WTC11 (cell line): ENCODE data around the gene MUC12. TPM values are rescaled to one million over a fixed set of nuclear protein-coding genes. Genes with fewer than 3 reads are reported as not detected.

ENCODE experiments used
- ARID4B ChIP-seq: sonication (generic); formaldehyde crosslinking; IDR thresholded peaks from 2 replicates; pipeline ENCODE4 v1.8.0; 2023; ENCODE audit warnings: missing genetic modification reagents, mild to moderate bottlenecking, borderline replicate concordance
- CTCF ChIP-seq: fragments of 200-600 bp; IDR thresholded peaks from 2 replicates; pipeline ENCODE4 v1.8.0; 2022; ENCODE audit warnings: antibody characterized with exemption
- FOXJ3 ChIP-seq: sonication (generic); formaldehyde crosslinking; IDR thresholded peaks from 2 replicates; pipeline ENCODE4 v1.9.0; 2021; ENCODE audit warnings: missing genetic modification reagents, mild to moderate bottlenecking, borderline replicate concordance
- FOXP4 ChIP-seq: sonication (generic); formaldehyde crosslinking; IDR thresholded peaks from 2 replicates; pipeline ENCODE4 v1.8.0; 2022; ENCODE audit warnings: mild to moderate bottlenecking, missing genetic modification reagents
- HMGA2 ChIP-seq: fragments of 250-450 bp; sonication (Bioruptor Pico); IDR thresholded peaks from 2 replicates; pipeline ENCODE4 v1.4.0; 2021; ENCODE audit warnings: mild to moderate bottlenecking, moderate library complexity
- IRF1 ChIP-seq: sonication (generic); formaldehyde crosslinking; IDR thresholded peaks from 2 replicates; pipeline ENCODE4 v1.8.0; 2023; ENCODE audit warnings: missing genetic modification reagents
- MLX ChIP-seq: sonication (generic); formaldehyde crosslinking; IDR thresholded peaks from 2 replicates; pipeline ENCODE4 v1.8.1; 2023; ENCODE audit warnings: mild to moderate bottlenecking, missing genetic modification reagents, moderate library complexity
- NFYB ChIP-seq: sonication (generic); formaldehyde crosslinking; conservative IDR thresholded peaks from 2 replicates; pipeline ENCODE4 v1.8.0; 2022; ENCODE audit warnings: low read depth, missing genetic modification reagents
- NR1H2 ChIP-seq: sonication (generic); formaldehyde crosslinking; IDR thresholded peaks from 2 replicates; pipeline ENCODE4 v1.9.0; 2021; ENCODE audit warnings: mild to moderate bottlenecking, moderate library complexity, missing genetic modification reagents
- PREB ChIP-seq: sonication (generic); formaldehyde crosslinking; IDR thresholded peaks from 2 replicates; pipeline ENCODE4 v1.8.1; 2022; ENCODE audit warnings: mild to moderate bottlenecking, missing genetic modification reagents, moderate library complexity, borderline replicate concordance
- SMAD3 ChIP-seq: sonication (generic); formaldehyde crosslinking; IDR thresholded peaks from 2 replicates; pipeline ENCODE4 v1.8.0; 2022; ENCODE audit warnings: missing genetic modification reagents, mild to moderate bottlenecking, borderline replicate concordance
- SP1 ChIP-seq: sonication (generic); formaldehyde crosslinking; conservative IDR thresholded peaks from 2 replicates; pipeline ENCODE4 v1.8.1; 2022; ENCODE audit warnings: missing genetic modification reagents
- STAT6 ChIP-seq: sonication (generic); formaldehyde crosslinking; conservative IDR thresholded peaks from 2 replicates; pipeline ENCODE4 v1.8.1; 2023; ENCODE audit warnings: mild to moderate bottlenecking, low read depth, missing genetic modification reagents, moderate library complexity
- TP53 ChIP-seq: sonication (generic); formaldehyde crosslinking; IDR thresholded peaks from 2 replicates; pipeline ENCODE4 v1.8.1; 2023; ENCODE audit warnings: mild to moderate bottlenecking, missing genetic modification reagents
- ZBTB43 ChIP-seq: sonication (generic); formaldehyde crosslinking; IDR thresholded peaks from 2 replicates; pipeline ENCODE4 v1.8.1; 2023; ENCODE audit warnings: mild to moderate bottlenecking, missing genetic modification reagents
- ZNF138 ChIP-seq: sonication (generic); formaldehyde crosslinking; conservative IDR thresholded peaks from 2 replicates; pipeline ENCODE4 v1.8.1; 2022; ENCODE audit warnings: mild to moderate bottlenecking, moderate library complexity, missing genetic modification reagents
- ZNF232 ChIP-seq: sonication (generic); formaldehyde crosslinking; IDR thresholded peaks from 2 replicates; pipeline ENCODE4 v1.8.0; 2022; ENCODE audit warnings: mild to moderate bottlenecking, missing genetic modification reagents
- ZNF263 ChIP-seq: sonication (generic); formaldehyde crosslinking; IDR thresholded peaks from 2 replicates; pipeline ENCODE4 v1.8.1; 2022; ENCODE audit warnings: low read depth, mild to moderate bottlenecking, moderate library complexity, missing genetic modification reagents
- ZNF425 ChIP-seq: fragments of 250-450 bp; sonication (Bioruptor Pico); conservative IDR thresholded peaks from 2 replicates; pipeline ENCODE4 v1.9.0; 2021; ENCODE audit warnings: mild to moderate bottlenecking
- total RNA-seq: library from RNA; stranded (reverse); gene quantifications from 3 replicates; pipeline ENCODE4 v1.2.3, GENCODE V29; 2021

MUC12 gene
- total RNA-seq, 1 experiment from 2014 or later, result 5.7 TPM

GRCh38 chr7:100965723-100966541 is 3.4 kb upstream of the MUC12 start (continued):
- TF ChIP-seq MLX (CRISPR knock-in tag), result 0 out of 2 replicates have a peak, but pooled peaks have one; percentile 38
- no peak for TF ChIP-seq FOXJ3 (CRISPR knock-in tag)
- peak; percentile 92; the same call in 1 of the 2 replicates for TF ChIP-seq TP53 (CRISPR knock-in tag)
- 0 out of 2 replicates have a peak, but pooled peaks have one; percentile 52 for TF ChIP-seq ZNF263 (CRISPR knock-in tag)
- TF ChIP-seq ZNF138 (CRISPR knock-in tag), result 0 out of 2 replicates have a peak, but pooled peaks have one; percentile 58
- TF ChIP-seq IRF1 (CRISPR knock-in tag), result 0 out of 2 replicates have a peak, but pooled peaks have one; percentile 1
- TF ChIP-seq CTCF, result peak; percentile 90
- no peak for TF ChIP-seq SMAD3 (CRISPR knock-in tag)
- TF ChIP-seq STAT6, result 0 out of 2 replicates have a peak, but pooled peaks have one; percentile 2
- TF ChIP-seq NR1H2 (CRISPR knock-in tag), result no peak
- TF ChIP-seq FOXP4 (CRISPR knock-in tag), result peak; percentile 61; the same call in 1 of the 2 replicates
- TF ChIP-seq HMGA2 (CRISPR knock-in tag), result no peak
- no peak for TF ChIP-seq NFYB (CRISPR knock-in tag)
- TF ChIP-seq ARID4B, result peak; percentile 52; the same call in 1 of the 2 replicates
- TF ChIP-seq PREB, result no peak
- TF ChIP-seq SP1 (CRISPR knock-in tag), result peak; percentile 97
- no peak; the same call in 1 of the 2 replicates for TF ChIP-seq ZNF232 (CRISPR knock-in tag)
- TF ChIP-seq ZNF425 (CRISPR knock-in tag), result no peak
- peak; percentile 35; the same call in 1 of the 2 replicates for TF ChIP-seq ZBTB43
